Measurements from ENCODE around the gene ZSCAN18.

DNA sequence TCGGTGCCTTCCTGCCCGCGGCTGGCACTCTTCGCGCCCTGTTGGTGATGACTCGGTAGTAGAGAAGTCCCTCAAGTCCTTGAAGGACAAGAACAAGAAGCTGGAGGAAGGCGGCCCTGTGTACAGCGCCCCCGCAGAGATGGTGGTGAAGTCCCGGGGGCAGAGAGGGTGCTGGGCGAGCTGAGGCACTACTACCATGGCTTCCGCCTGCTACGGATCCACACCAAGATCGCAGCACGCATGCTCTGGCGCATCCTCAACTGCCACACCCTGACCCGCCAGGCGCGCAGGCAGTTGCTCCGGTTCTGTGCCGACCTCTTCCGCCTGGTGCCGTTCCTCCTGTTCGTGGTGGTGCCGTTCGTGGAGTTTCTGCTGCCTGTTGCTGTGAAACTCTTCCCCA lies 53.1 kb downstream of the ZSCAN18 start:
- TF ChIP-seq, protein P1, sequence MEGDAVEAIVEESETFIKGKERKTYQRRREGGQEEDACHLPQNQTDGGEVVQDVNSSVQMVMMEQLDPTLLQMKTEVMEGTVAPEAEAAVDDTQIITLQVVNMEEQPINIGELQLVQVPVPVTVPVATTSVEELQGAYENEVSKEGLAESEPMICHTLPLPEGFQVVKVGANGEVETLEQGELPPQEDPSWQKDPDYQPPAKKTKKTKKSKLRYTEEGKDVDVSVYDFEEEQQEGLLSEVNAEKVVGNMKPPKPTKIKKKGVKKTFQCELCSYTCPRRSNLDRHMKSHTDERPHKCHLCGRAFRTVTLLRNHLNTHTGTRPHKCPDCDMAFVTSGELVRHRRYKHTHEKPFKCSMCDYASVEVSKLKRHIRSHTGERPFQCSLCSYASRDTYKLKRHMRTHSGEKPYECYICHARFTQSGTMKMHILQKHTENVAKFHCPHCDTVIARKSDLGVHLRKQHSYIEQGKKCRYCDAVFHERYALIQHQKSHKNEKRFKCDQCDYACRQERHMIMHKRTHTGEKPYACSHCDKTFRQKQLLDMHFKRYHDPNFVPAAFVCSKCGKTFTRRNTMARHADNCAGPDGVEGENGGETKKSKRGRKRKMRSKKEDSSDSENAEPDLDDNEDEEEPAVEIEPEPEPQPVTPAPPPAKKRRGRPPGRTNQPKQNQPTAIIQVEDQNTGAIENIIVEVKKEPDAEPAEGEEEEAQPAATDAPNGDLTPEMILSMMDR (IDR thresholded peaks at IDR 0.05), result no peak
- TF ChIP-seq POLR2A (IDR thresholded peaks at IDR 0.05), result no peak
